Left lung (tissue), 10 donors: ENCODE results near the gene APOD. TPM values are rescaled to one million over a fixed set of nuclear protein-coding genes. Genes with fewer than 3 reads are reported as not detected.

Source experiments
- ATAC-seq: fragments of 200-7000 bp; cut with Tn5 transposase; one replicate; pipeline ENCODE4 v1.9.1; 2020; ENCODE audit warnings: moderate library complexity
- DNase-seq, 4 donors: peaks; one replicate each; pipeline ENCODE4 v3.0.0-alpha.2; 2013 to 2020
- H3K27ac ChIP-seq, 2 donors: fragments of 200-600 bp; sonication (generic) in 1 of 2; one replicate each; pipeline versions ENCODE4 v1.5.0 to v1.8.0; 2020 to 2021
- H3K27me3 ChIP-seq, 2 donors: fragments of 200-600 bp; sonication (generic) in 1 of 2; one replicate each; pipeline versions ENCODE4 v1.5.0 to v1.8.0; 2020 to 2021
- H3K36me3 ChIP-seq, 2 donors: fragments of 200-600 bp; sonication (generic) in 1 of 2; one replicate each; pipeline versions ENCODE4 v1.5.0 to v1.8.0; 2020 to 2021
- H3K4me1 ChIP-seq, 2 donors: fragments of 200-600 bp; one replicate each; pipeline ENCODE4 v1.8.0; 2021
- H3K4me3 ChIP-seq, 2 donors: fragments of 200-600 bp; sonication (generic) in 1 of 2; one replicate each; pipeline versions ENCODE4 v1.5.0 to v1.8.0; 2020 to 2021; ENCODE audit warnings: mild to moderate bottlenecking in 1 of 2
- H3K9me3 ChIP-seq, 2 donors: fragments of 200-600 bp; sonication (generic) in 1 of 2; one replicate each; pipeline versions ENCODE4 v1.5.0 to v1.8.0; 2020 to 2021
- CTCF ChIP-seq, 2 donors: fragments of 200-600 bp; sonication (generic) in 1 of 2; IDR thresholded peaks; one replicate each; pipeline versions ENCODE4 v1.5.0 to v1.8.0; 2021; ENCODE audit warnings: antibody characterized with exemption in 2 of 2
- intact Hi-C, 2 donors: fragments of 100-400 bp; cut with DNase I; formaldehyde crosslinking; loops; one replicate each; pipeline versions ENCODE4 v1.11.2 to v1.14.2; 2022
- polyA plus RNA-seq, 6 donors: library from polyadenylated mRNA; unstranded; fragments of 120-200 nt; gene quantifications; one replicate each; pipeline ENCODE4 v1.2.1, GENCODE V29; 2013; ENCODE audit not compliant: insufficient read length in 6 of 6
- total RNA-seq, 2 donors: library from RNA; stranded (reverse); fragmentation: NEBNext Ultra II Directional; extraction: Animal tissue kit (Norgen Biotek cat#: 25700); gene quantifications; one replicate each; pipeline ENCODE4 v1.2.1, GENCODE V29; 2021
- donor health status: DM: no; HTN: yes; CAD: no.
- donor health status: DM: no; HTN: no; CAD: no.

The APOD gene
- total and polyA plus RNA-seq, 8 donors, result 3.5 to 25.5 (median 5.0) TPM

DNA sequence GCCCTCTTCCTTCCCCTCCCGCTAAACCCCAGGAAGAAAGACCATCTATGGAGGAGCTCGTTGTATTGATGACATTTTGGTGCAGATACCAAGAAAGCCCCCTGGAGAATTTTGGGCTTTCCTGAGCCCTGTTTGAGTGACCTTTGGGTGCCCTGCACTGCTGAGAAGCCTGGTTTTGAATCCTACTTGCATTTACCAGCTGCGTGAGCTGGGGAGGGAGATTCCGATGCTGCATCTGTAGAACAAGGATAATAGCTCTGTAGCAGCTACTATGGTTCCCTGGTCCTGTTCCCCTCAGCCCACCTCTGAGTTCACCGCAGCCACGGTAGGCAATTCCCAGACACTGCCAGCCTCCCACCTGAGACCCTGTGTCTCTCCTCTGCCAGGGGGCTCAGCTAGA lies 5.2 kb downstream of the APOD start:
- no peak for TF ChIP-seq CTCF (IDR thresholded peaks at IDR 0.05)
- no peaks in the 10 kb centered on the region for H3K9me3 ChIP-seq
- H3K27ac ChIP-seq, result no peak overlapping the region
- H3K36me3 ChIP-seq, result no peaks in the 10 kb centered on the region
- H3K27me3 ChIP-seq, result no peaks in the 10 kb centered on the region
- DNase-seq (no peak), ATAC-seq (no peak)
- H3K4me3 ChIP-seq, result no peak overlapping the region
- no peaks in the 10 kb centered on the region for H3K4me1 ChIP-seq
- intact Hi-C loops, result no loop called here

GRCh38 chr3:195577645-195578177 lies 6.0 kb downstream of the APOD start:
- H3K9me3 ChIP-seq, result no peaks in the 10 kb centered on the region
- ATAC-seq (no peak), DNase-seq (no peak)
- no peaks in the 10 kb centered on the region for H3K27me3 ChIP-seq
- H3K4me3 ChIP-seq, result no peak overlapping the region
- no peaks in the 10 kb centered on the region for H3K4me1 ChIP-seq
- intact Hi-C loops, result no loop called here
- no peak for TF ChIP-seq CTCF (IDR thresholded peaks at IDR 0.05)
- no peaks in the 10 kb centered on the region for H3K36me3 ChIP-seq
- no peak overlapping the region for H3K27ac ChIP-seq

GRCh38 chr3:195574497-195575304 lies 9.0 kb downstream of the APOD start:
- H3K27ac ChIP-seq, result no peak overlapping the region
- H3K9me3 ChIP-seq, result no peaks in the 10 kb centered on the region
- no peak for TF ChIP-seq CTCF (IDR thresholded peaks at IDR 0.05)
- H3K4me3 ChIP-seq, result no peak overlapping the region
- intact Hi-C loops, result no loop called here
- DNase-seq (no peak), ATAC-seq (no peak)
- H3K36me3 ChIP-seq, result no peaks in the 10 kb centered on the region
- H3K27me3 ChIP-seq, result no peaks in the 10 kb centered on the region
- H3K4me1 ChIP-seq, result no peaks in the 10 kb centered on the region

DNA sequence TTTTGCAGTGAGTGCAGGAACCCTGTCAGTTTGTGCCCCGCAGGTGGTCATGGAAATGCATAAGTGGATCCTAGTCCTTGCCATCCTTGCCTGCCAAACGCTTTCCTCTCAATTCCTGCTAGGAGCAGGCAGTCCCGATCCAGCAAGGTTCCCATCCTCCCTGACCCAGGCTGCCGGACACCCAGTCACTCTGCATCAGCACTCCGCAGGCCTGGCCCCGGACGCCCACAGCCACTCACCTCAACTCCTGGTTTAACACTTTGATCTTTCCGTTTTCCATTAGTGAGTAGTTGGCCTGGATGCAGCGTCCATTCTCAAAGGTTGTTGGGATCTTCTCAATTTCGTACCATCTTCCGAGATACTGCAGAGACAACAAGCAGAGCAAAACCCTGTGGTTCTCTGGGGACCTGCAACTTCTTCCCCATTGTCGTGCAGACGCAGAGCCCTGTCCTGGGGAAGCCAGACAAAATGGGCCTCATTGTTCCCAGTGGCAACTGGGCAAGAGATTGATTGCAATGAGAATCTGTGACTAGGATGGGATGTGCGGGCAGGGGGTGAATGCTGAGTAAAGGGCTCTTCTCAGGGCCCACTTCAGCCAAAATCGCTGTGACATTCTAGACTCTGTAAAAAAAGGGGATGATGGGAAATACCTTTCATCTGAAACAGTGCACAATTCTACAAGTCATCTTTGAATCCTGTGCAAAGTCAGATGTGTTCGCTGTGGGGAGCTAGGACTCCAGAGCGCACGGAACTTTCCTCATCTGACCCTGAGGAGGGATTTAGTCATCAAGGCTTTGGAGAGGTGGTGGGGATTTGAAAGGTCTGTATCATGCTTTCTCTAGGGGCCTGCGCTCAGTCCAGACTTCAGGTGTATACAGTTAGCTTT lies 9.9 kb downstream of the APOD start:
- H3K27me3 ChIP-seq, result no peaks in the 10 kb centered on the region

More for the DNA sequence above, 9.9 kb downstream of the APOD start:
- Histone ChIP-seq H3K9me3 (no peaks in the 10 kb centered on the region), H3K36me3 (no peaks in the 10 kb centered on the region), H3K4me3 (no peak overlapping the region), H3K4me1 (no peaks in the 10 kb centered on the region), H3K27ac (no peak overlapping the region)
- intact Hi-C loops, result no loop called here
- no peak for ATAC-seq
- DNase-seq, result no peak
- no peak for TF ChIP-seq CTCF (IDR thresholded peaks at IDR 0.05)
